Kidney epithelial cell (primary cell): ENCODE data around the gene POLD1. TPM values are rescaled to one million over a fixed set of nuclear protein-coding genes. Genes with fewer than 3 reads are reported as not detected.

ENCODE experiments used
- DNase-seq: peaks from one replicate; pipeline ENCODE4 v3.0.0-alpha.2; 2010; ENCODE audit warnings: low read depth
- H3K27me3 ChIP-seq: 2 replicates; pipeline ENCODE4 v1.6.0; 2011; ENCODE audit warnings: low read length; ENCODE audit not compliant: control insufficient read depth, insufficient read depth
- H3K36me3 ChIP-seq: 2 replicates; pipeline ENCODE4 v1.5.1; 2011; ENCODE audit warnings: low read length; ENCODE audit not compliant: control insufficient read depth, insufficient read depth
- H3K4me3 ChIP-seq: 2 replicates; pipeline ENCODE4 v1.5.1; 2011; ENCODE audit warnings: low read depth, mild to moderate bottlenecking, control low read depth, low read length
- total RNA-seq: library from RNA; depleted of rRNA; stranded (reverse); fragments of >200 nt; gene quantifications from 2 replicates; pipeline ENCODE4 v1.2.3, GENCODE V29; 2015
- TF ChIP-seq, protein P1 (sequence below): IDR thresholded peaks from 2 replicates; pipeline ENCODE4 v1.5.1; 2011; ENCODE audit warnings: mild to moderate bottlenecking, moderate library complexity, low read length, control low read depth, inconsistent platforms; ENCODE audit not compliant: insufficient read depth, poor library complexity, severe bottlenecking

Gene POLD1
- total RNA-seq, 1 donor from 2014 or later, result 30.3 TPM

DNA sequence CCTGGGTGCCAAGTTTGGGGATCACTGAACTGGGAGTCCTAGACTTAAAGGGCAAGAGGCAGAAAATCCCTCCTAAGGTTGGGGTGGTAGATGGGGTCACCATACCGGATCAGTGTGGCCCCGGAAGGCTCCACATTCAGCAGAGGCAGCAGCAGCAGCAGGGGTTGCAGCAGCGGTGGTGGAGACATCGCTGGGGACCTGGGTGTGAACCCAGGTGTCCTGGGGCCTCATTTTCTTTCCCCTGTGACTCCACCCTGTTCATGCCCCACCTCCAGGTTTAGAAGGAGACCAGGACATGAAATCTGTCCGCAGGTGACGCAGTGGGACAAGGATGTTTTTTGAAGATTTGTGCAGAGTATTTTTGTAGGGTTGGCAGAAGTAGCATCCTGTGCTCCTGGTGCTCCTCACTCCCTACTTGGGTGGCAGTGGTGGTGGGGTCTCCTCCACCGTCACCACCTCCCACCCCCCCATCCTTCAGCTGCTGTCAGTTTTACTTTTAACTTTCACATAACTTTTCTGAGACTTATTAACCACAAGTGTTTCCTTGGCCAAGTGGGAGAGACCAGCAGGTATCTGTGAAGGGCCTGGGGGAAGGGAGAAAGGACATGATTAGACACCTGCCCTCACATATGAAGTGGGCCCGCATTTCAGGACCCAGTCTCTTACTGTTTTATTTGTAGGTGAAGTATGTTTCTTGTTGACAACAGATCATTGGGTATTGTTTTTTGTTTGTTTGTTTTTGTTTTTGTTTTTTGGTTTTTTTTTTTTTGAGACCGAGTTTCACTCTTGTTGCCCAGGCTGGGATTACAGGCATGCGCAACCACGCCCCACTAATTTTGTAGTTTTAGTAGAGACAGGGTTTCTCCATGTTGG is 18.5 kb upstream of the POLD1 start, which contains the start of gene NAPSA:
NAPSA (minus strand) TSS at position 206 of the 873 bp plus-strand sequence; CDS start at position 188, 18 bp downstream.
- Histone ChIP-seq H3K36me3 (no peaks in the 10 kb centered on the region), H3K4me3 (no peak within 1 kb of the TSS), H3K27me3 (no peaks in the 10 kb centered on the region)
- TF ChIP-seq, protein P1, sequence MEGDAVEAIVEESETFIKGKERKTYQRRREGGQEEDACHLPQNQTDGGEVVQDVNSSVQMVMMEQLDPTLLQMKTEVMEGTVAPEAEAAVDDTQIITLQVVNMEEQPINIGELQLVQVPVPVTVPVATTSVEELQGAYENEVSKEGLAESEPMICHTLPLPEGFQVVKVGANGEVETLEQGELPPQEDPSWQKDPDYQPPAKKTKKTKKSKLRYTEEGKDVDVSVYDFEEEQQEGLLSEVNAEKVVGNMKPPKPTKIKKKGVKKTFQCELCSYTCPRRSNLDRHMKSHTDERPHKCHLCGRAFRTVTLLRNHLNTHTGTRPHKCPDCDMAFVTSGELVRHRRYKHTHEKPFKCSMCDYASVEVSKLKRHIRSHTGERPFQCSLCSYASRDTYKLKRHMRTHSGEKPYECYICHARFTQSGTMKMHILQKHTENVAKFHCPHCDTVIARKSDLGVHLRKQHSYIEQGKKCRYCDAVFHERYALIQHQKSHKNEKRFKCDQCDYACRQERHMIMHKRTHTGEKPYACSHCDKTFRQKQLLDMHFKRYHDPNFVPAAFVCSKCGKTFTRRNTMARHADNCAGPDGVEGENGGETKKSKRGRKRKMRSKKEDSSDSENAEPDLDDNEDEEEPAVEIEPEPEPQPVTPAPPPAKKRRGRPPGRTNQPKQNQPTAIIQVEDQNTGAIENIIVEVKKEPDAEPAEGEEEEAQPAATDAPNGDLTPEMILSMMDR, result no peak
- no peak for DNase-seq

DNA sequence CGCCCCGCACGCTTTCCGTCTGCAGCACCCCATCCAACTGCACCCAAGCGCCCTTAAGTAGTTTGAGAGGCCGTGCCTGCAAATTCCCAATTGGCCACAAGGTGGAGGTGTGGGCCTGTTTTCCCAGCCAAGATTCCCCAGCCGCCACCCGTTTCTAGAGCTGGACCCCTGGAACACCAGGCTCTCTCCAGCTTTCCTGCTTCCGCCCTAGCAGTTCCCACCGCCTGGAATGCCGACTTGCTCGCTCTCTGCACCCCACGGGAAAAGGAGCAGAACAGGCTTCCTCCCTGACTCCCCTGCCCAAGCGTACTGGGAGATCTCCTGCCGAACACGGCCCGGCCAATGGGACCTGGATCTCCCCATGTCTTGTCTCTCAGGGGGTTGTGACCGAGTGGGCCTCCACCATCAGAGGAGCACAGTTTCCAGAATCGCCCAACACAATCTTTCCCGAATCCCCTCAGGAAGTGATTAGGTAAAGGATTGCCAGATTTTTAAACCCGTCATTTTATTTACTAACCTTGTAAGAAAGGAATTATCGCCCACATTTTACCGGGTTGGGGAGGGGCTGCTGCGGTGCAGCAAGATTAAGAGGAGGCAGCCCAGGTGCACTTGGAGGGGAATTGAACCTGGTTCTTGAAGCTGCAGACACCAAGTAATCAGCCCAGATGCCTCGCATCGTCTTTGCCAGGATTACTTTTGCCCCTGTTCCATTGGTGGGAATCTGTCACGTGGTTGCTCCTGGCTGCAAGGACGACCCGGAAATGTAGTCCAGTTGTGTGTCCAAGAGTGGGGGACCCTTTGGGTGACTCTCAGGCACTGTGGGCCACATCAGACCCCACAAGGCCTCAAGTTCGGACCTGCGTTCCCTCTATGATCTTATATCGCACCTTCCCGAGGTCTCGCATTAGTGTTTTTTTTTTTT is 15.2 kb upstream of the POLD1 start:
- no peak for DNase-seq
- H3K4me3 ChIP-seq, result peak overlapping the region; percentile 64
- no peaks in the 10 kb centered on the region for H3K27me3 ChIP-seq
- TF ChIP-seq, protein P1, result peak; percentile 80
- H3K36me3 ChIP-seq, result no peaks in the 10 kb centered on the region

DNA sequence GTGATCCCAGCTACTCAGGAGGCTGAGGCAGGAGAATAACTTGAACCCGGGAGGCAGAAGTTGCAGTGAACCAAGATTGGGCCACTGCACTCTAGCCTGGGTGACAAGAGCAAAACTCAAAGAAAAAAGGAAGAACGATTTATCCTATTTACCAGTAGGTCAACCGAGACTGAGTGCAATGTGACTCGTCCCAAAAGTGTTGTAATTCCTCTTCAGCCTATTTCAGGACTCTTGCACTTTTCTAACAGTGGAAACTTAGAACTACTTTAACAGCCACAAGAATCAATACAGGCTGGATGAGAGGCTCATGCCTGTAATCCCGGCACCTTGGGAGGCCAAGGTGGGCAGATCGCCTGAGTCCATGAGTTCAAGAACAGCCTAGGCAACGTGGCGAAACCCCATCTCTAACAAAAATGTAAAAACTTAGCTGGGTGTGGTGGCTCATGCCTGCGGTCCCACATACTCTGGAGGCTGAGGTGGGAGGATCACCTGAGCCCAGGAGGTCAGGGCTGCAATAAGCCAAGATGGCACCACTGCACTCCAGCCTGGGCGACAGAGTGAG is 12.2 kb upstream of the POLD1 start:
- no peak overlapping the region for H3K4me3 ChIP-seq
- H3K36me3 ChIP-seq, result no peaks in the 10 kb centered on the region
- H3K27me3 ChIP-seq, result no peaks in the 10 kb centered on the region
- TF ChIP-seq, protein P1, result no peak
- no peak for DNase-seq

DNA sequence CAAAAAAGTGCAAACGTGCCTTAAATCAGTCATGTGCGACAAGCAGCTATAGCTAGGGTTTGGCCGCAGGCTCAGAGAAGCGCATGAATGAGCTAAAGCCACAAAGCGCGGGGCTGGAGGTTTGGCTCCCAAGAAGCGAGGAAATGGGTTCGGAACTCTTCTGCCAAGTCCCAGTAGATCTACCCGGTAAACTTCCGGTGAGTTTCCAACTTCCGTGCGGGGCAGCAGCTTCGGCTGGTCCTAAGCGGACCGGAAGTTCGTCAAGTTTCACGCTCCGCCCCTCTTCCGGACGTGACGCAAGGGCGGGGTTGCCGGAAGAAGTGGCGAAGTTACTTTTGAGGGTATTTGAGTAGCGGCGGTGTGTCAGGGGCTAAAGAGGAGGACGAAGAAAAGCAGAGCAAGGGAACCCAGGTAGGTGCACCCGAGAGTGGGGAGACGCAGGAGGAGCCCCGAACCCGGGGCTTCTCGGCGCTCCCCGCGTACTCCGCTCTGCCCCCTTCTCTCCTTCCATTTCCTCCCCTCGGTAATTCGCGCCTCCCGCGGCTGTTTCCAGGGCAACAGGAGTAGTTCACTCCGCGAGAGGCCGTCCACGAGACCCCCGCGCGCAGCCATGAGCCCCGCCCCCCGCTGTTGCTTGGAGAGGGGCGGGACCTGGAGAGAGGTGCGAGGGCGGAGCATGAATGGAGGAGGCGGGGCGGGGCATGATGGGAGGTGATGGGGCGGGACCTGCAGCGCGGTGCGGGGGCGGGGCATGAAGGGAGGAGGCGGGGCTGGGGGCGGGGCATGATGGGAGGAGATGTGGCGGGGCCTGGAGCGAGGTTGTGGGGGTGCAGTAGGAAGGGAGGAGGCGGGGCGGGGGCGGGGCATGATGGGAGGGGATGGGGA is 7.7 kb upstream of the POLD1 start, which contains the start of gene NR1H2:
NR1H2 (plus strand) TSS at position 292 of the 885 bp plus-strand sequence. CDS start 1,149 bp downstream, outside the sequence.
- peak; percentile 89 for DNase-seq
- Histone ChIP-seq H3K4me3 (peak within 1 kb of the TSS; percentile 80), H3K36me3 (peaks cover 5% of the 10 kb centered on the region), H3K27me3 (no peaks in the 10 kb centered on the region)
- TF ChIP-seq, protein P1, result no peak

DNA sequence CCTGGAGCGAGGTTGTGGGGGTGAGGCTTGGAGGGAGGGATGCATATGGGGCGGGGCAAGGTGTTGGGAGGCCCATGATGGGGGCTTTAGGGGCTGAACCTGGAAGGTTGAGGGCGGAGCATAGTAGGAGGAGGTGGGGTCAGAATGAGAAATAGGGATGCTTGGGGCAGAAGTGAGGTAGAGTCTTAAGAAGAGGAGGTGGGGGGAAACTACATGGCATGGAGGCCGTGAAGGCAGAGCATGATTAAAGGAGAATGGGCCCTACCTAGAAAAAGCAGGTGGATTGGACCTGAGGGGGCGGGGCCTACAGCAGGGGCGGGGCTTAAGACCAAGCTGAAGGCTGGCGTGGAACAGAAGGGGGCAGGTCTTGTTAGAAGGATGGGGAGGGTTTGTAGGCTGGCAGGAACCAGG is 7.1 kb upstream of the POLD1 start:
- Histone ChIP-seq H3K27me3 (no peaks in the 10 kb centered on the region), H3K4me3 (peak overlapping the region; percentile 80), H3K36me3 (peaks cover 6% of the 10 kb centered on the region)
- TF ChIP-seq, protein P1, result no peak
- no peak for DNase-seq
